Measurements from ENCODE around the gene SALL1.

Gene SALL1

DNA sequence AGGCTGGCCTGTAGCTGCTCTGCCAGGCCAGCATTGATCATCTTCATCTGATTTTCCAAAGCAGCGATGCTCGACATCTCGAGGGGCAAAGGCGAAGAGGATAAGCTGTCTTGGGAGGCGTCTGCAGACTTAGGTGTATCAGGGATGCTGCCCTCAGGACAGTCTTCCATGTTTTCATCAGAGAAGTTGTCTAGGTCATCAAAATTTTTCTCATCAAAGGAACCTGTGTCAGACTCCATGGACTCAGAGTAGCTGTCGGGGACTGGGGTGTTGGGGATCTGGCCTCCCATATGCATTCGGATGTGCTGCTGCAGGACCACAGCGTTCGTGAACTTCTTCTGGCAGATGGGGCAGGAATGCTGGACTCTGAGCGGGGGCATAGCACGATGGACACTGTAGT, 11.5 kb downstream of the SALL1 start:
- DNase-seq = no peak

DNA sequence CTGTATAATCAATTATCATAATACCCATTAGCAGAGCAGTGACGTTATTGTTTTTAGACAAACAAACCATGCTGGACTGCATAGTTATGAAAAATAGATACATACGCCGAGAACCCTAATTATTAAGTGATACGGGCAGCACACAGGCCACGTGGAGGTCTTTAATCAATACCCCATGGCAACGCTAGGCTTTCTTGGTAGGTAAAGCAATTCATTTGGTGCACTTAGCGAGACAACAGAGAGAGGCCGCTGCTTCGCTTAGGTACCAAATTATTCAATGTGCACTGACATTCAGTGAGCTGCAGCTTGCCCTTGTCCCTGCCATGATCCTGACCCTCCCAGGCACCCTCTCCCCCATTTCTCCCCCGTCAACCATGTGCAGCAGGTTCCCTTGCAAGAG, 12.9 kb downstream of the SALL1 start:
- no peak for DNase-seq

DNA sequence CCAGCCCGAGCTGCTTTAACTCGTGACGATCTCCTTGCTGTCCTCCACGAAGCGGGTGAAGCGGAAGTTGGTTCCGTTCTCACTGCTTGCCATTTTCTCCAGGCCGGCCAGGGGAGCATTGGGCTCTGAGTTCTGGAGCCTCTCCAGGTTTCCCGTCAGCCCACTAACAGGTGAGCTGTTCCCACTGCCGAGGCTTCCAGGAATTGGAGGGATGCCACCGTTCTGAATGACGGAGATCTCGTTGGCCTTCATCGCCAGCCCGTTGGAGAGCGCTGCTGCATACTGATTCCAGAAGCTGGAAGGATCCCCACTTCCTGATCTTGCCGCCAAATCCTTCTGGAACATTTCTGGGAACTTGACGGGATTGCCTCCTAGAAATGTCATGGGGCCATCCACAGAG, 14.0 kb downstream of the SALL1 start:
- DNase-seq = no peak

DNA sequence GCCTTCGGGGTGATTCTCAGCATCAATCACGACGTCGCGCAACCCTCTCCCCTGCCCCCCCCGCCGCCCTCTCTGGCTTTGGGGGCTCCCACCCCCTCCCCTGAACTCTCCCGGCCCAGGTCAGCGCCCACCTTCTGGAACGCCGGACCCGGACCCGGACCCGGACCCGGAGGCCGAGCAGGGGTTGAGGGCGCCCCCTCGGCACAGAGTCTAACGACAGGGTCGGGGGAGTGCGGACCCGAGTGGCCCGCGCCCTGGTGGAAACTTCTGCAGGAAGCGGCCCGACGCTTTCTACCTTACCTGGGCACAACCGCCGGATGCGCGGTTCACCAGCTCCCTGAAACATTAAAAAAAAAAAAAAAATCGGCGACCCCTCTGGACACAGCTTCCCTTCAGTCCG, 16.2 kb downstream of the SALL1 start:
- no peak for DNase-seq

DNA sequence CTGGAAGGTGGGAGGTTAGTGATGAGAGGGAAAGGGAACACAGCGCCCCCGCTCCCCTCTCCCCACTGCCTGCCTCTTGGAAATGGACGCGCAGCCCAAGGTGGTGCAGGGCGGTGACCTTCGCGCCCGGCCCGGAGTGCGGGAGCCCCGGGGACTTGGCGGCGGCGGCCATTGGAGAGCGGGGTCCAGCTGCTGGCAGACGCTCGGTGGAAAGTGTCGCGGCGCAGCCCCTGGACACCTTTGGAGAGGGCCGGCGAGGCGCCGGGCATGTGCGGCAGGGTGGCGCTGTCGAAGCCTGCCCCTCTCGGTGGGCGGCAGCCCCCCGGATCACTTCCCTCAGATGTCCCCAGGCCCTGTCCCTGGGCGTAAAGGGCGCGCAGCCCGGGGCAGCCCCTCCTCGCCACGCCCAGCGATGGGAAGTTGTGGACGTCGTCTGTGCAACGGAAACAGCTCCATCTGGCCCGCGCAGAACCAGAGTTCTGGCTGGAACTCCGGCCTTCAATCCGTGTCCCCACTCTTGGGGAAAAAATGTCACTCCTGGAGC, 16.7 kb downstream of the SALL1 start:
- no peak for DNase-seq

DNA sequence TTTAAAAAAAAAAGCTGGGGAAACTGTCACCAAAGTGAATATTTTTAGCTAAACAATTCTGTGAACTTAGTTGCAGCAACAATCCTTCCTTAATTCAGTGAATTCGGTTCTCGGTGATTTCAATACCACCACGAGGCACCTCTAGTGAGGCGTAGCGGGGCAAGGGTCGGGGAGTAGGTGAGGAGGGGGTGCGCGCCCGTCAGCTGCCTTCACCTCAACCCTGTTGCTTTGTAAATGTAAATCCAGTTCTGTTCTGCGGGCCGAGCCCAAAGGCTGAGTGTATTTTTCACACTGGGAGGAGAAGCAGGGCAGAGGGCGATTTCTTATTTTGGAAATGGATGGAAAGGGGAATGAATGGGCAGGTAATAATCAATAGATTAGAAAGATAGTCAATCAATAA, 17.4 kb downstream of the SALL1 start:
- DNase-seq = no peak

DNA sequence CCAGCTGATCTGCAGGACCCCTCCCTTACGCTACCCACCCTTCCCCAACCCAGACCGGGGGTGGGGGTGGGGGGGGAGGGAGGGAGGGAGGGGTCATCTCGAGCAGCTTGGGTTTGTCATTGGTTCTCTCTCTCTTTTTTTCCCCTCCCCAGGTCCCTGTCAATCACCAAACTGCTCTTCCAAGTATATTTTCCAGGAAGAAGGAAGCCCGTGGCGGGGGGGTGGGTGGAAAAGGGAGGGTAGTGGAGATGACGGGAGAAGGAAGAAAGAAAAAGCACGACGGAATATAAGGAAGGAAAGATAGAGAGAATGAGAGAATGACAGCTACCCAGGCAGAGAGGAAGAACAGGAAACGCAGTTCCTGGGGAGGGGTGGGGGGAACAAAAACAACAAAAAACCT, 17.9 kb downstream of the SALL1 start:
- DNase-seq = no peak

DNA sequence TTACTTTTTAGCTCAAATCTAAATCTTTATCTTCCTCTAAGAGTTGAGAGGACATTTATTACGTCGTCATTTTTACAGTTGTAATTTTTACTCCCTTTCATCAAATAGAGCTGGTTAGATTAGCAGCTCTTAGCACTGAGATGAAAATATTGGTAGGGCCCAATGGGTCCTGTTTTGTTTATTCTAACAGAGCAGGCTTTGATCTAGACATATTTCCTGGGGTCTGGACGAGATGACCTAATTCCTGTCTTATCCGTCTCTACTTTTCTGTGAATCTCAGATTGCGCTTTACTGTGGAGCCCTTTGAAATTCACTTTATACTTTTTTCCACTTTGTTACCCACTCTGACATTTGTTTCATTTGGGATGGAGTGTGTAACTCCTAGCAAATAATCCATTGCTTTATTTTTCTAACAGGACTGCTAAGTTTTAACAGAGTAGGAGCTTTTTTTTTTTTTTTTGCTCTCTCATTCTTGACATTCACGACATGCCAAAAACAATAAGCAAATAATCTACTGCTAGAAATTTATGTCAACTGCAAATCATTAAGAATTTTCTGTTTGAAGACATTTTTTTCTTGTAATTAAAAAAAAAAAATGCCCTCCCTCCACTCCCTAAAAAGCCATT, 18.5 kb downstream of the SALL1 start:
- no peak for DNase-seq

DNA sequence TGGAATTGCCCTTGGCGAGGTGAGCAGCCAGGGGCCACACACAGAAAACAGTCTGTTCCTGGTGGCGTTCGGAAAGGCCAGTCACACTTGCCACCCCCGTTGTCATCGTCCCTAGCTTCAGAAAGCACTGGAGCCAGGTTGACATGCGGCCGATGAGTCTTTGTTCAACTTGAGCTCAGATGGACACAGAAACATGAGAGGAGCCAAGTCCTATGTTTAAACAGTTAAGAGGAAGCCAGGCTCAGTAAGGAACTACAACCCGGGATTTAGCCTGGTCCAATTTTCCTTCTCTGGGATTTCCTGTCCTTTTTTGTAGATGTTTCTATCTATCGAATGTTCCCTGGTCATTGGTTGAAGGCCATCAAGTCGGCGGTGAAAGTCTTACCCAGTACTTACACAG, 19.5 kb downstream of the SALL1 start:
- no peak for DNase-seq

DNA sequence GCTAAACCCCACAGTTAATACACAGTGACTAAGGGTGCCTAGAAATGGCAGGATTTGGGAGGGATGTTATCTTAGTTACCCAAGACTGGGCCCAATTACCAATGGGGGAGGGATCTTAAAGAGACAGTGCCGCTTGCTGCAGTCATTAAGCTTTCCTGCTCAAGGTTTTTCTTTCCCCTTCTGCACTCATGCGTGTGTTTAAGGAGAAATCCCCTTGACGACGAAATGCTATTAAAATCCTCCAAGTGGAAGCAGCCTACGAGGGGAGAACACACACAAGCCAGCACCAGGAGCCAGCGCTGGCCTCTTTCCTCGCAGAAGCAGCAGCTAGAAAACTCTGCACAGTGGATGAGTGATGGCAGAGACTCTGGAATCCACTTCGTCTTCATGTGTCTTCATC, 22.0 kb downstream of the SALL1 start:
- DNase-seq = no peak

DNA sequence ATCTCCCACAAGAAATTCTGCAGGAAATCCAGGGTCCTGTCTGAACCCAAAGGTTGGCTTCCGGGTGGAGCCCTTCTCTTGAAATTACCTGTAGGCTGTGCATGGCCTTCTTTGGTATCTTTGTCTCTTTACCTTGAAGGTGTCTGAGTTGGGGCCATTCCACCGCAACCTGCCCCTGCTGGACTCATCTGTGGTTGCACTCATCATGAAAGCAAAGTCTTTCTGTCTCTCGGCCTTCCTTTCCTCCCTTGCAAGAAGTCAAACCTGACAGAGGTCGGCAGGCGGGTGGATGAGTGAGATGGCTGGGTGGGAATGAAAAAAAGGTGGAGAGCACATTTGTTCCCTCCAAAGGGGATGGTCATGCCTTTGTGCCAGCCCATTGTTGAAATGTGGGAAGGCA, 25.1 kb downstream of the SALL1 start:
- no peak for DNase-seq

DNA sequence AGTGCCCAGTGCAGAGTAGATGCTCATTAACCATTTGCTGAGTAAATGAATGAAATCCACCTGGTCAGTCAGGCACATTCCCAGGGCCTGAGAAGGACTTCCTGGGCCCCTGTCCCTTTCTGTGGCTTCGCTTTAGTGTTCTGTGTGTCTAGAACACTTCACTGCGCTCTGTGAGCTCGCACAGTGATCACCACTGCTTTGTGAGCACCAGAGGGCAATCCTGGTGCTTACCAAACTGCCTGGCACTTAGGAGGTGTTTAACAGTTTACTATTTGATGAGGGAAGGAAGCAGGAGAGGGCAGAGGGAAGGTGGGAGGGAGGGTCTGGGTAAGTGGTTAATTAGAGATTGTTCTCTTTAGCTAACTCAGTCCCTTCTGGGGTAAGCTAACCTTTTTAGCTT, 26.2 kb downstream of the SALL1 start:
- no peak for DNase-seq

DNA sequence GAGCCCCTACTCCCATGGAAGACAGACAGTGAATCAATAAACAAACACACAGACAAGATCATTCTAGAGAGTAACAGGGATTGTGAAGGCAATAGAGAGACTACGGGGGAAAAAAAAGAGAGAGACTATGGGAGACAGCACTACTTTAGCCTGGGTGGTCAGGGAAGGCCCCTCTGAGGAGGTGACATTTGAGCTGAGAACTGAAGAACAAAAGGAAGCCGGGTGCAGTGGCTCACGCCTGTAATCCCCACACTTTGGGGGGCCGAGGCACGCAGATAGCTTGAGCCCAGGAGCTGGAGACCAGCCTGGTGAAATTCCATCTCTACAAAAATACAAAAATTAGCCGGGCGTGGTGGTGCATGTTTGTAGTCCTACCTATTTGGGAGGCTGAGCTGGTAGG, 29.2 kb downstream of the SALL1 start:
- DNase-seq = no peak

DNA sequence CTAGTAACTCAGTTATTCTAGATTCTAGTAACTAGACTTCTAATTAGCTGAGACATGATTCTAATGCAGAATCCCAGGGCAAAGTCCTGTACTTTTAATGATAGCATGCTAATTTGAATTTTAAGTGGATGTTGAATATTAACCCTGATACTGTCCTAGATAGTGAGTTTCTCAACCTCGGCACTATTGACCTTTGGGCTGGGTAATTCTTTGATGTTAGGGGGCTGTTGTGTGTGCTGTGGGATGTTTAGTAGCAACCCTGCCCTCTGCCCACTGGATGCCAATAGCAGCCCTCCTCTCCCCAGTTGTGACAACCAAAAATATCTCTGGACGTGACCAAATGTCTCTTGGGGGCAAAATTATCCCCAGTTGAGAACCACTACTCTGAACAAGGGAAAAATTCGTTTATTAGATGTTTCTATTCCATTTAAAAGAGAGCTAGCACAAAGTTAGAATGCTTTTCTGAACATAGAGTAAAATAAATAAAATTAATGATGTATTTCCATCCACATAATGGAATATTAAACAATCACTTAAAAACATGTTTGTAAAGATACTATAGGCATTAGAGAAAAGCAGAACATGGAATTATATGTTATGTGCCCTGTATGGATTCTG, 30.2 kb downstream of the SALL1 start:
- no peak for DNase-seq

DNA sequence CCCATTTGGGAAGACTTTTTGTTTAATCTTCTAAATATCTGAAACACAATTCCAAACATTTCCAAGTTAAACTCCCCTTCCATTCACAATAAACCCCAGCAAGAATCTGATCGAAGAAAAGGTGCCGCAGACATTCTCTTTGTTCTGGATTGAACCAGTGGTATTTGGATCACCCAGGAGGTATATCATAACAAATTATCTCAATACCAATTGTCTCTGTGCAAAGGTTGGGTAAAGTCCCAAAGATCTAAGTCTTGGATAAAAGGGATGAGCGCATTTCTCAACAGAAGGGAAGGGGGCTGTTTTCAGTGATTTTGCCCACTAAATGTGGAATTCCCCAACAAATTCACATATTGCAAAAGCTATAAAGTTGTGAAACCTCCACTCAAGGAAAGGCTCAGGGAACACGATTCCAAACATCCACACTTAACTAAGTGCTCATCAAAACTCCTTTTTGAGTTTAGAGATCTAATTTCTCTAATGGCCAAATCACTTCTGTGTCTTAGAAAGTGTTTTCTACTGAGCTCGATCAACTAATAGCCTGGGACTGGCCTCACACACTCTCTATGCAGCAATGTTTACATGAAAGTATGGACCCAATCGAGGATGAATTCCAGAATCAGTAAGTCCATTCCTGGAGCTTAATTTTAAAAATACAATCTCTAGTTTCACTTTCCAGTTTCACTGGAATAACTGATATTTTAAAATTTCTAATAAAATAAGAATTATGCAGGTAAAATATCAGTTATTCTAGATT, 30.9 kb downstream of the SALL1 start:
- DNase-seq = no peak

DNA sequence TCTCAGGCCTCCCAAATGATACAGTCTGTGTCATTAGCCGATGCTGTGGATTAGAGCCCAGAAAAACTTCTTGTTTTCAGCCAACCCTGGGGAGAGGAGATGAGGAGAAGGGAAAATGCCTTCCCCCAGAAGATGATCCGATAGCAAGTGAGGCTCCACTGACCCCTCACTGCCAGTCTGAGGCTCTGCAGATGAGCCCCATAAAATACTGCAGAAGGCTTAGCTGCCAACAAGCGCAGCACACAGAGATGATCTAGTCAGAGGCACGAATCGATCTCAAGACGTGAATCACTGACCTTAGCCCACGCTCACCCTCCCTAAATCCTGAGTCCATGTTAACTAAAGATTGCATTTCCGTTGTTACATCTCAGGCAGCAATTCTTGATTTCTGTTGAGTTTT, 31.5 kb downstream of the SALL1 start:
- no peak for DNase-seq

DNA sequence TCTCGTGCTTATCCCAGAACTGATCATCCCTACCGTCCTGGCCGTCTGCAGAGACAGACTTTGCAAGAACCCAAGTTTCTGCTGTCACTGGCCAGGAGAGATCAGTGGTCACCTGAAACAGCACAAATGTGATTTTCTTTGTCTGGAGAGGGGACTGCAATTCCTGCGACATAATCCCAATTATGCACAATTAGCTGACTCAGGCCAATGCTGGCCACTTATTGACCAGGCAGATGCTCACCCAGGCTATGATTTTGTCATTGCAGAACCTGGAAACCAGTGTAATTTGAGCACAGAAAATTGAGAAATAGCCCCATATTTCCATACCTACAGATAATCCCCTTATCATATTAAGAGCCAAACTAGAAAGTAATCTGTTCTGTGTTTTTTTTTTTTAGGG, 34.7 kb downstream of the SALL1 start:
- peak; percentile 13 for DNase-seq

DNA sequence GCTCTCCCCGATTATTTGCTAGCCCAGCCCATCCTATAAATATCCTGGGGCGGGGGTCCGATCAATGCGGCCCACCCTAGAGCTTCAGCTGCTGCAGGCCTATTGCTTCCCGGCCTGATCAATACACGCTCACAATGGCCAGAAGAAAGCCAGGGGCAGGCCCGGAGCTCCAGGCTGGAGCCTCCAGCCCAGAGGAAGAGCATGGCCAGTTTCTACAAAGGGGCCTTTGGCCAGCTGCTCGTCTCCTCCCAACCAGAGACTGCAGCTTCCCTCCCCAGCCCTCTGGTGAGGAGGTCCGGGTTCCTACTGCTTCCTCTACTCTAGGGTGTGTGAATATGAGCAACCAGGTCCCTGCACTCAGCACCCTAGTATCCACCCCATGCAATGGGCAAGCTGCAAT, 36.7 kb downstream of the SALL1 start:
- no peak for DNase-seq

DNA sequence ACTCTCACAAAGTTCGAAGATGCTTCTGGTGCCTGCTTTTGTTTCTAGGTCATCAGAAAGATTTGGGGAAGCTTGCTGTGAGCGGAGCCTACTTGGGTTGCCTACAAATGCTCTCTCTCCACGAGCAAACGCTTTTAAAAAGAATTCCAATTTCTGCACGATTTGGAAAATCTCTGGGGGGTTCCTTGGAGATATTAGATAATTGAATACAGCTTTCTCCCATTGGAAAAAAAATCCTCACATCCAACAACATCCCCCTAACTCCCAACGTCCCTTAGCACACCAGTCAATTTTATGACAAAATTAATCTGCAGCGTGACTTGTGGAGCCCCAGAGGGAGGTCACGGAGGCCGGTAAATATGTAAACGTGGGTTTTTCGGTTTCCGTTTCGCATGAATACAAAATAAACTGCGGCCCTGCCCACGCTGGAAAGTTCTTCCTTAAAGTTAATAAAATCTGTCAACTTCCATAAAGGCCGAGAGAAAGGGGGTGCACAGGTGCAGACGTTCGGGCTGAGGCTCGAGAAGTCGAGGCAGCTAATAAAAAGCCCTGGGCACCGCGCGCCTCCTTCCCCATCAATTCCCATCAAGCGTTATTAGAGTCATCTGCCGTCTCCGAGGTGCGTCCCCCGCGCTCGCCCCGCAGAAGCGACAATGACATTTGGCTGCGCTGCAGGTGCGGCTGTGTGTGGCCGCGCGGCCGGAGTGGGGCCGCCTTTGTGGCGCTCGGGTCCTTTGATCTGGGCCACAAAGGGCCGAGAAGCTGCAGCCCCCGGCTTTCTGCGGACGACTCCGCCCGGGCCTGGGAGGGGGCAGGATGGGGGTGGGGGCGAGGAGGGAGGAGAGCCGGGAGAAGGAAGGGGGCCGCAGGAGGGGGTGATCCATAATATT, 37.6 kb downstream of the SALL1 start:
- DNase-seq = peak; percentile 6

DNA sequence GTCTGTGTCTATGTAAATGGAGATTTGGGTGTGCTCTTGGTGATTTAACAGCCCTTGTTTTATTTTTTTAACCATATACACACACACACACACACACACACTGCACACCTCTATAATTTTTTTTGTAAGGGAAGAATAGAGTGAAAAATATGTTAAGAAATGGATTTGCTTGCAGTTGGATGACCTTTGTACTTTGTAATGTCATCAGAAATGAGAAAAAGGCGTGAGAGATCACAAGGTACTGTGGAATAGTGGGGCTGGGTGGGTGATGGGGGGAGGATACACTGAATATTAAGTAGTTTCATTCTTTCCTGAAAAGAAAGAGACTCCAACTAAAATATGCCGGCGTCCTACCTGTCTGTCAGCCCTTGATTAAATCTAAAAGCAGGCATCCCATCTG, 38.7 kb downstream of the SALL1 start:
- no peak for DNase-seq

DNA sequence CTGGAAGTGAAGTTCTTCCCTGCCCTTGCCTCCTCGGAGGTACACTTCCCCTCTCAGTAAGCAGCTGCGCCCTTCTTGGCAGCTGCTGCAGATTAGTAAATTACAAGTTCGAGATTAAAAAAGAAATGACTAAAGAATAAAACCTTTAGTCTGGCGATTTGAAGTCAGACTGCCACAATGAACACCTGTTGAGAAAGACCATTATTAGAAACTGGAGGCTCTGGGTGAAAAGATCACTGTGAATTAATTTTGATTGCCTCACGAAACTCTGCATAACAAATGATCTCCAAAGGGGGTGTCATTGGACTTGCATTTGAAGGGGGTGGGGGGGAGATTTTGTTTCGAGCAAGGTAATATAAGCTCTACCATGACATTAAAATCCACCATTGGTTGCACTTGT, 39.3 kb downstream of the SALL1 start:
- DNase-seq = no peak

DNA sequence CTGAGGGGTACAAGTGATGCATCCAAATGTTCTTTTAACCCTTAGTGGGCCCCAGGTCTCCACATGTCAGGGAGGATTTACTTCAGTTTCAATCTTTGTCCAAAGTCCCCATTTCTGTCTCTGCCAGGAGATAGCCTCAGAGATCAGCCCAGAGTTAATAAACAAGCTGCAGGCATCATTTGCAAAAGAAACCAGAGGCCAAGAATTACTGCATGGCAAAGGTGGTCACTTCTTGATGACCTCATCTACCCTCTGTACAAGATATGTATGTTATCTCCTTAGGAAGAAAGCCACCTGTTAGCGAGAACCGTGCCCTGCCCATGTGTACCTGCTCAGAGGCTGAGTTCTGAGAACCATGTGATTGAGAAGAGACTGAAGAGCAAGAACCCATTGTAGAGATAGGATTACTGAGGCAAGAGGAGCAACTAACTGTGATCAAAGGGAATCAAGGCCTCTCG, 40.3 kb downstream of the SALL1 start:
- DNase-seq = no peak

DNA sequence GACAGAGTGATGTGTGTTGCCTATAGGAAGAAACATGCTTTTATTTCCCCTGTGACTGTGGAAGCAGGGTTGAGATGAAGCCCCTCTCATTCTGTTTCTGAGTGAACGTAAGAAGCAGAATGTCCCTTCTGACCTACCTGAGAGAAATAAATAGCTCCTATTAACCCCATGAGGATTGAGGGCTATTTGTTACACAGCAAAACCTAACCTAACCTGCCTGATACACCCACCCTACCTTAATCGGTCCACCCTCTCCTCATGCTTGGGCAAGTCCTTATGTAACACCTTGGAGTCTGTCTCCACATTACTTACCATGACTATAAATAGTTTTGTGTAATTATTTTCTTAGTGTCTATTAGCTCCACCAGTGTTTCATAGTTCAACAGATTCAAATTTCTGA, 41.9 kb downstream of the SALL1 start:
- DNase-seq = no peak

Measured in NCI-H146 (cell line).